VCaP (cell line): Measurements from ENCODE around the gene GRIK3.

ENCODE experiments used
- H3K27ac ChIP-seq: fragments of 450-650 bp; 2 replicates; pipeline ENCODE4 v1.5.1; 2017
- TF ChIP-seq, protein P1 (sequence below): fragments of 450-650 bp; conservative IDR thresholded peaks from 2 replicates; pipeline ENCODE4 v1.5.1; 2017; ENCODE audit warnings: mild to moderate bottlenecking, moderate library complexity

The GRIK3 gene

GRCh38 chr1:36851595-36851994 is 182.7 kb downstream of the GRIK3 start:
- TF ChIP-seq, protein P1, sequence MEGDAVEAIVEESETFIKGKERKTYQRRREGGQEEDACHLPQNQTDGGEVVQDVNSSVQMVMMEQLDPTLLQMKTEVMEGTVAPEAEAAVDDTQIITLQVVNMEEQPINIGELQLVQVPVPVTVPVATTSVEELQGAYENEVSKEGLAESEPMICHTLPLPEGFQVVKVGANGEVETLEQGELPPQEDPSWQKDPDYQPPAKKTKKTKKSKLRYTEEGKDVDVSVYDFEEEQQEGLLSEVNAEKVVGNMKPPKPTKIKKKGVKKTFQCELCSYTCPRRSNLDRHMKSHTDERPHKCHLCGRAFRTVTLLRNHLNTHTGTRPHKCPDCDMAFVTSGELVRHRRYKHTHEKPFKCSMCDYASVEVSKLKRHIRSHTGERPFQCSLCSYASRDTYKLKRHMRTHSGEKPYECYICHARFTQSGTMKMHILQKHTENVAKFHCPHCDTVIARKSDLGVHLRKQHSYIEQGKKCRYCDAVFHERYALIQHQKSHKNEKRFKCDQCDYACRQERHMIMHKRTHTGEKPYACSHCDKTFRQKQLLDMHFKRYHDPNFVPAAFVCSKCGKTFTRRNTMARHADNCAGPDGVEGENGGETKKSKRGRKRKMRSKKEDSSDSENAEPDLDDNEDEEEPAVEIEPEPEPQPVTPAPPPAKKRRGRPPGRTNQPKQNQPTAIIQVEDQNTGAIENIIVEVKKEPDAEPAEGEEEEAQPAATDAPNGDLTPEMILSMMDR, result no peak
- no peak overlapping the region for H3K27ac ChIP-seq

DNA sequence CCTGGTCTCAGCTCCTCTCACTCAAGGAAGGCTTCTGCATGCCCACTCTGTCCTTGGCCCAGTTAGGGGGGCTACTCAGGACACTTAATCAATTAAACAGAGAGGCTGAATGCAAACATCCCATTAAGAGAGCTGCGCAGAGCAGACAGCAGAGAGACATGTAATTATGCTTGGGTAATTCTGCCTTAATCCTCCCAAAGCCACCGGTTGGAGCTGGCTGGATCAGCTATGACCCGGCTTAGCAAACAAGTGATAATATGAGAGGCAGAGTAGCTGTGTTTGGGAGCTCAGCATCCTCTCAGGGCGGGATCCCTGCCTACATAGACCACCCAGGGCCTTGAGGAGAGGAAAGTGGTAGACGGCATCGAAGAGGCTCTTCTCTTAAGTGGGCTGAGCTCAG is 183.2 kb downstream of the GRIK3 start:
- TF ChIP-seq, protein P1, result no peak
- H3K27ac ChIP-seq, result no peak overlapping the region

GRCh38 chr1:36849956-36850355 is 184.4 kb downstream of the GRIK3 start:
- TF ChIP-seq, protein P1, result no peak
- H3K27ac ChIP-seq, result no peak overlapping the region

GRCh38 chr1:36847761-36848160 is 186.6 kb downstream of the GRIK3 start:
- TF ChIP-seq, protein P1, result no peak
- H3K27ac ChIP-seq, result no peak overlapping the region

GRCh38 chr1:36847186-36847585 is 187.1 kb downstream of the GRIK3 start:
- TF ChIP-seq, protein P1, result no peak
- no peak overlapping the region for H3K27ac ChIP-seq

DNA sequence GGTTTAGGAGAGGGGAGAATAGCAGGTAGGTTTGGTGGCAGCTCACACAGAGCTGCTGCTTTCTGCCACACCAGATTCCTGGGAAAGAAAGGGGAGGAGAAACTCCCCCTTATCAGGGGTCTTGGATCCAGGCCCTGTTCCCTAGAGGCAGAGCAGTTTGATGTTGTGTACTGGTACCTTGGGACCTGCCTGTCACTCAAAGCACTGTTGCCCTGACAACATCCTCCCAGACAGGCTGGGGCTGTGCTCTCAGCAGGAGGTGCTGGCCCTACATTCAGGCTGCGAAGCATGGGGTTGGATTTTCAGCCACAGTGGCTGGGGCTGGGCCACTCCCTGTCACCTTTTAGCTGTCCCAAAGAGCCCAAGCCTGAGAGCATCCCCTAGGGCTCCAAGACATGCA is 188.0 kb downstream of the GRIK3 start:
- TF ChIP-seq, protein P1, result no peak

DNA sequence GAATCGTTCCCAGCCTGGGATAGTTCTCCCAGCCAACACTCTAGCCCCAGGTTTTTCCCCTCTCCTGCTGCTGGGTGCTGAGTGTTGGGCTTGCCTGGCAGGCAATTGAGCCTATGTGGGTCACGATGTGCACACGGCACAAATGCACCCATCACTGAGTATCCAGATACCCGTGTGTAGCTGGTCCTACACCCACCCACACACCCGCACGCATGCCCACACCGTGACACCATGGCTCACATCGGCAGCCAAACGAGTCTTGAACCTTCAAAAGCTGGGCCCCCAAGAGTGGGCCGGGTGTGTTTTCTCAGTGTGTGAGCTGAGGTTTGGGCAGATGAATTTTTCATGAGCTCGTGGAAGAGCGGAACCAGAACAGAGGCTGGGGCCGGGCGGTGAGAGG is 188.5 kb downstream of the GRIK3 start:
- TF ChIP-seq, protein P1, result no peak
- no peak overlapping the region for H3K27ac ChIP-seq

More for the DNA sequence above, 188.0 kb downstream of the GRIK3 start:
- no peak overlapping the region for H3K27ac ChIP-seq

DNA sequence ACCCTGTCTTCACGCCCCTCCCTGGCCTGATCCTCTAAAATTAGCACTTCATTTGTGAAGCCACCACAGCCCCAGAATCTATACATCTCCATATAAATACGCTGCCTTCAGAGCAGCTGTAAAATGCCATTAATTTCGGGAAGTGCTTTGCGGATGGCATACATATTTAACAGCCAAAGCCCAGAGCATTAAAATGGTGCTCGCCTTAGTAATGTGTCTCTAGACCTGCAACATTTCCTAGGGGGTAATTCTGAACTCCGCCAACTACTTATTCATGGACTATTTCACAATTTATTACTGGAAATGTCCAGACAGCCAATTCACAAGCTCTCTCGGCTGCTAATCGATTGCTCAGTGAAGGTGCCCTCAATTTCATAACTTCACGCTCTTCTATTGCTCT is 189.4 kb downstream of the GRIK3 start:
- H3K27ac ChIP-seq, result no peak overlapping the region
- TF ChIP-seq, protein P1, result no peak
